Fibroblast of the conjunctiva (primary cell): ENCODE results near the gene WNT5B.

Source experiments
- DNase-seq: peaks from one replicate; pipeline ENCODE4 v3.0.0-alpha.2; 2010; ENCODE audit warnings: low read depth

WNT5B gene

GRCh38 chr12:1651946-1652345 is 22.9 kb downstream of the WNT5B start:
- no peak for DNase-seq

- no peak for DNase-seq
These were observed 26.3 kb downstream of the WNT5B start for GRCh38 chr12:1655225-1655788.

- DNase-seq, result no peak
These were observed 27.9 kb downstream of the WNT5B start for GRCh38 chr12:1656902-1657301.

DNA sequence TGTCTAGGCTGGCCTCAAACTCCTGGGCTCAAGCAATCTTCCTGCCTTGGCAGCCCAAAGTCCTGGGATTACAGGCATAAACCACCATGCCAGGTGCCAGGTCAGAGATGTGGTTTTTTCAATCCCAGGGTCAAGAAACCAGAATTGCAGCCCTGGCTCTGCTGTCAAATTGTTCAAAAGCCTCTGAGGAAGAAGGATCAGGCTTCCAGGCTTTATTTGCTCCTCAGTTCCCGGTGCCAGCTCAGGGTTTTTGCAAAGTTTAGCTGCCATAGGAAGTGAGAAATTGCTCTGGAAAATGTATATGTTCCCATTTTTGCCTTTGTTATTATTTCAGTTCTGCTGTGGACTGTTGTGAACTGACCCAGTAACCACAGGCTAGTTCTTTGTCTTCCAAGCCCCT is 28.7 kb downstream of the WNT5B start:
- no peak for DNase-seq

GRCh38 chr12:1660304-1661187 is 31.5 kb downstream of the WNT5B start:
- DNase-seq, result no peak

GRCh38 chr12:1661553-1662335 is 32.7 kb downstream of the WNT5B start:
- DNase-seq, result peak; percentile 77

GRCh38 chr12:1662761-1663439 is 33.9 kb downstream of the WNT5B start:
- no peak for DNase-seq

- no peak for DNase-seq
These were observed 34.6 kb downstream of the WNT5B start for GRCh38 chr12:1663440-1664132.

DNA sequence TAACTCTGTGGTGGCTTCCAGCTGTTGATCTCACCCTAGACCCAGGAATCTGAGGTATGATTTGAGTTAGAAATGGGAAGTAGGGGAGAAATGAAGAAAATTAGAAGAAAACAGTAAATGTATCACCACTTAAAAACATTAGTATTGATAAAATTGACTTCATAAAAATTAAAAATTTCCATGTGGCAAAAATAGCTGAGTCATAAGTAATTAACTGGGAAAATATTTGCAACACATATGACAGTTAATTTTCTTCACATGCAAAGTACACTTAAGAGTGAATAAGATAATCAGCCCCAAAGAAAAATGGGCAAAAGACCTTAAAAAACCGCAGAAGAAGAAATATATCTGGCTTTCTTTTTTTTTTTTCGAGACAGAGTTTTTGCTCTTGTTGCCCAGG is 36.3 kb downstream of the WNT5B start:
- no peak for DNase-seq

- DNase-seq, result no peak
These were observed 37.2 kb downstream of the WNT5B start for GRCh38 chr12:1666215-1666614.

DNA sequence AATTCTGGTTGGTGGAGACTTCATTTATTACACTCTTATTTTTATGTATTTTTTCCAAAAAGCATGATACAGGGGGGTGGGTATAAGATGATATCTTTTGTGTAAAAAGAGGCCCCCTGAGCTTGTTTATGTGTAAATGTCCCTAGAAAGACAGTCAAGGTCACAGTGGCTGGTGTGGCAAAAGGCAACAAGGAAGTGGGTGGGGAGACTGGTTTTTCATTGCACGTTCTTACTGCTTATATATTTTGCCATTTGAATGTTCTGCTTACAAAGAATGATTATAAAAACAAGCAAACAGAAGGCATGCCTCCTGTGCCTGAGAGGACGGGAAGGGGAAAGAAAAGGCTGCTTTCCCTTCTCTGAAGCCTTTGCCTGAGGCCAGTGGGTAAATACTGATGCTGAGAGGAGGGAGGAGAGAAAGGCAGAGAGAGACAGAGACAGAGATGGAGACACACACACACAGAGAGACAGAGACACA is 37.7 kb downstream of the WNT5B start:
- no peak for DNase-seq

DNA sequence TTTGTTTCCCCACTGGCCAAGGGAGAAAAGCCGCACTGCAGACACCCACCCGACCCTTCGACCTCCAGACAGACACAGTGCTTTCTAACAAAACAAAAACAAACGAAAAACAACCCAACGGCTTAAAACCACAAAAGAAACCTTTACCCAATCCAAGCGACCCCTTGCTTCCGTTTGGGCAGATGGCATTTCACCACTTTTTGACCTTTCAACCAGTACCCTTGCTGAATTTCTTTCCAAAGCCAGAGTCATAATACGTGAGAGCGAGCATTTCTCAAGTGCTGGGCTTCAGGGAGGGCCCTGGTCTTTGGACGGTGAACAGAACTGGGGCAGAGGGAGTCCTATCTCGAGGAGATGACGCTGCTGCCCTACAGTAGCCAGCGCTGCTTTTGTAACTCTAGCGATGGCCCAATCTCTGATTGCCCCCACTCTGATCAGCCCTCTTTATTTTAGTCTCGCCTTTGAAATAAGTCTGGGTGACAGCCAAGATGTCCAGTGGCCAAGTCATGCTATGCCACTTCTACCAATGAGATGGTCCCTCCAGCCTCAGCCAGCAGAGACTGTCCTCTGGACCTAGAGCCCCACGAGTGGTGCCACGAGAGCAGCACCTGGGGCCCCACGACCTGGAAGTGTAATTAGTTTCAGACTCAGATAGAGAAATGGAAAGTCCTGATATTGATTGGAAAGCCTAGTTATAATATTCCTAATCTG is 40.0 kb downstream of the WNT5B start:
- DNase-seq, result no peak

DNA sequence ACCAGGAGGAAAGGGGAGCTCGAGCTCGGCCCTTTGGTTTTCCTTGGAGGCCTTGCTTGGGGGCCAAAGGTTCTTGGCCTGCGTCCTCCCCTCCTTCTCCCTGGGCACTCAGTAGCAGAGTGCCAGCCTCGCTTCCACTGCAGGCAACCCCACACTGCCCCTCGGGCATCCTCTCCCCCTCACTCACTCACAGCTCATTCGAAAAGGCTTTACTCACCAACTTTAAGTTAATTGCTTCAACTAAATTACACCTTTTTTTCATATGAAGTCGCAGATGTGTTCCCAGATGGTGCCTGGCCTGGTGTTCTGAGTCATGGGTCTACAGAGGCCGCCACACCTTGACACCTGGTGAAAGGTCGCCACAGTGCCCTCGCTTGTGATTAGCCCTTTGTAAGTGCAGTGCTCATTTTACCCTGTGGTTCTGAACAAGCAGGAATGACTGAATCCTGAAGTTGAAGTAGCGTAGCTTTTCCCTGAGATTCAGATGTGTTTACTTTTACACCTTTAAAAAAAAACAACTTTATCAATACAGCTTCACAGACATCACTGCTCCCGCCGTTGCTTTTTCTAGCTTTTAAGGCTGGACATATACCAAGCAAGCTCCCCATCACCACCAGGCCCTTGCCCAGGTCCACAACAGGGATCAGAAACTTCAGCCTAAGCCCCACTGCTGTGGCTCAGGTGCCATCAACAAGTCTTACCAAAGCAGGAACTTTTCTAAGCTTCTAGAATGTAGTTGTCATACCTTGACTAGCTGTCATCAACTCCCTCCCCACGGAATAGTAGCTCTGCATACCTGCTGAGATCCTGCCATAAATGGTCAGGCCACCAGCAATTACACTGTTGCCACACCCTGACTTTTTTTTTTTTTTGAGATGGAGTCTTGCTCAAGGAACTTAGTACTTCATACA is 41.6 kb downstream of the WNT5B start:
- no peak for DNase-seq

- DNase-seq, result no peak
These were observed 47.0 kb downstream of the WNT5B start for GRCh38 chr12:1676043-1676442.

- no peak for DNase-seq
These were observed 51.9 kb downstream of the WNT5B start for GRCh38 chr12:1680804-1681492.

DNA sequence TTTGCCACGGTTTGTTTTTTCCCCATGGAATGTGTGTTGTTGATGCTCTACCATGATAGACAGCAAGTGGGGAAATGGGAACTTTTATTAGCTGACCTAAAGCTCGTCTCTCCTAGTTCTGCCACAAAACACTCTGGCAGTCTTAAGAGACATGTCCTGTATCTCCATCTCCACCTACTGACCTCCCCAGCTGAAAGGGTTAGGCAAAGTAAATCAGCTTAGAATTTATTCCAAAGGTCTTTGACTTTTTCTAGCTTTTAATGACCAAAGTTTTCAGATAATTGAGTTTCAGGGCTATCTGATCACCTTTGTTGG is 52.4 kb downstream of the WNT5B start:
- no peak for DNase-seq

DNA sequence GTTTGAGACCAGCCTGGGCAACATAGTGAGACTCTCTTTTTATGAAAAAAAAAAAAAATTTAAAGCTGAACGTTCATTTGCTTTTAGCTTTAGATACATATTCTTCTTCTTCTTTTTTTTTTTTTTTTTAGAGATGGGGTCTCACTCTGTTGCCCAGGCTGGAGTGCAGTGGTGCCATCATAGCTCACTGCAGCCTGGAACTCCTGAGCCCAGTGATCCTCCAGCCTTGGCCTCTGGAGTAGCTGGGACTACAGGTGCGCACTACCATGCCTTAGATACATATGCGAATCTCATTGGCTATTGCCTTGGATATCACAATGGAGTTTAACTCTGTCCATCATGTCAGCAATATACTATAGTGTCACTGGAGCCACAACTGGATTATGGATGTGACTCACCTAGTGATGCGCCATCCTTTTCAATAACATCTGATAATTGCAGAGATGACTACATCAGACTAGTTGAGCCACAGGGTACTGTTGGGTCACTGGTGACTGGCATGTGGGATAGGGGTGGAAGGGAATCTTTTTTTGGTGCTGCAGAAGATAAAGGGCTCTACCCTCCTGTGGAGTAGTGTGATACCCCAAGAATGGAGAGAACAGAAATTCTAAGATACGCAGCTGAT is 59.2 kb downstream of the WNT5B start:
- no peak for DNase-seq

DNA sequence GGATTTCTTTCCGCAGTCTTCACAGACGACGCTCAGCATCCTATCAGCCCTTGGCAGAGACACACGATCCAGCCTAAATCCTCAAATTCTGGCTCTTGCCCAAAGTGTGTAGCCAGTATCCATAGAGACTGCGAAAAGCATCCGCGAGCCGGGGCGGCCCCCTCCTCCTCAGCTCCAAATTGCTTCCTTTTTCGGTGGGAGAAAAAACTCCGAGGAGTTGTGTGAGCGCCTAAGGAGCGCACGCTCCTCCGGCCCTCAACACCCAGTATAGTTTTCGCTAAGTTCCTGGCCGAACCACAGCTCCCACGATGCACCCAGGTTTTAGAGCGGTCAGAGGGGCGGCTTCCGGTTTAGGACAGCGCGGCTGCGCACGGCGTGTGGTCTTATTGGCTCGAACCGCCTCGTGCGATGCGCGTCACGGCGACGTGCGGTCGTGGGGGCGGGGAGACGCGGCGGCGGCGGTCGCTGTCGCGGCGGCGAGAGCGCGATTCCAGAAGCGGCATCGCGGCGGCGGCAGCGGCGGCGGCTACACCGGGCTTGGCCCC is 61.6 kb downstream of the WNT5B start, which contains the start of gene ADIPOR2:
Gene ADIPOR2, plus strand, starts transcription at position 493 of the 545 bp plus-strand sequence. CDS start 63,274 bp downstream, outside the sequence.
- peak; percentile 95 for DNase-seq
